HG02870 (cell line): ENCODE measurements around the gene CYP51A1.
"Not testable (repeated sequence)": the region's sequence is repeated elsewhere in the genome, so short reads cannot be mapped to it uniquely, and the experiment has no call there.

ENCODE experiments used
- ATAC-seq: cut with Tn5 transposase; IDR thresholded peaks from one replicate; pipeline ENCODE4 v1.9.1; 2021; ENCODE audit warnings: mild to moderate bottlenecking, moderate library complexity; ENCODE audit not compliant: unreplicated experiment

CYP51A1 gene

GRCh38 chr7:92131764-92132330 lies 2.4 kb downstream of the CYP51A1 start:
- no peak for ATAC-seq

GRCh38 chr7:92131093-92131492 lies 3.2 kb downstream of the CYP51A1 start:
- ATAC-seq: no peak

DNA sequence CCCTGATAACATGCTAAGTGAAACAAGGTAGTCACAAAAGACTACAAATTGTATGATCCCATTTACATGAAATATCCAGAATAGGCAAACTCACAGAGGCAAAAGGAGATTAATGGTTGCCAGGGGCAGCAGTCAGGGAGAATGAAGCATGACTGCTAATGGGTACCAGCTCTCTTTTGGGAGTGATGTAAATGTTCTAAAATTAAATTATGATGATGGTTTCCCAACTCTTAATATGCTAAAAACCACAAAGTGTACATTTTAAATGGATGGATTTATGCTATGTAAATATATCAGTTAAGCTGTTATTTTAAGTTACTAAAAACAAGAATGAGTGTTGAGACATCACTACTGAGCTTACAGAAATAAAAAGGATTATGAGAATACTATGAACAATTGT lies 12.6 kb downstream of the CYP51A1 start:
- no peak for ATAC-seq

- ATAC-seq: no peak
Measured at GRCh38 chr7:92119213-92119759, 15.0 kb downstream of the CYP51A1 start.

DNA sequence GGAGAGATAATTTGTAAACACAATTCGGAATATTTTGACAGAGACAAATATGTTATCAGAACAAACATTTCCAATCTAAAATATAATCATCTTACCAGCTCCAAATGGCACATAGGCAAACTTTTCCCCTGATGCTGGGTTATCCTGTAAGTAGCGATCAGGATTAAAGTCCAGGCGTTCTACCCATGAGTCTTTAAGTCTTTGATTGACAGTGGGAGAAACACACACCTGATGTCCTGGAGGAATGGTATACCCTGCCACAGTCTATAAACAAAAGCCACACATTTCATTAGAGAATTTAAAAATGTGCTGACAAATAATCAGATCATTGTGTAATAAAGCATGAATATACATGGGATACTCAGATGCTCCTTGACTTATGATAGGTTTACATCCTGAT lies 17.3 kb downstream of the CYP51A1 start:
- ATAC-seq: no peak

- ATAC-seq: no peak
Measured at GRCh38 chr7:92115821-92116220, 18.5 kb downstream of the CYP51A1 start.

- no peak for ATAC-seq
Measured at GRCh38 chr7:92110857-92111256, 23.4 kb downstream of the CYP51A1 start.

GRCh38 chr7:92108821-92109220 lies 25.5 kb downstream of the CYP51A1 start:
- ATAC-seq: no peak

GRCh38 chr7:92102862-92103261 lies 31.4 kb downstream of the CYP51A1 start:
- not testable (repeated sequence) for ATAC-seq

DNA sequence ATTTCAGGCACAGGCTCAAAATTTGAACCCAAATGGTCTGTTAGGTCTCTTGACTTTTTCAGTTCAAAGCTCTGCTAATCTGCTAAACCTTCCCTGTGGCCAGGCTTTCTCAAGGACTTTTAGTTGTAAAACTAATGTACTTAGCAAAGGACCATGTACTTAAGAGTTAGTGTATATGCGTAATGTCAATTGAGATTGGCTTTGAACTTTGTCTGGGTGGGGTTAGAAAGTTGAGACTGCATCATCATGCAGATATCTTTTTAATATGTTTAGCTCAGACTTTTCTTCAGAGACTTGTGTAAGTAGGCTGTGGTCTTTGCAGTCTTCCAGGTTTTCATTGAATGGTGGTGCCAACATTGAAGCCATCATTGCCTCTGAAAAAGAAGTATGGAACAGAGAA lies 33.7 kb downstream of the CYP51A1 start:
- ATAC-seq: no peak

GRCh38 chr7:92095380-92095779 lies 38.9 kb downstream of the CYP51A1 start:
- no peak for ATAC-seq

- no peak for ATAC-seq
Measured at GRCh38 chr7:92092210-92092609, 42.1 kb downstream of the CYP51A1 start.

- no peak for ATAC-seq
Measured at GRCh38 chr7:92088266-92088665, 46.0 kb downstream of the CYP51A1 start.

GRCh38 chr7:92083922-92084321 lies 50.4 kb downstream of the CYP51A1 start:
- ATAC-seq: not testable (repeated sequence)

DNA sequence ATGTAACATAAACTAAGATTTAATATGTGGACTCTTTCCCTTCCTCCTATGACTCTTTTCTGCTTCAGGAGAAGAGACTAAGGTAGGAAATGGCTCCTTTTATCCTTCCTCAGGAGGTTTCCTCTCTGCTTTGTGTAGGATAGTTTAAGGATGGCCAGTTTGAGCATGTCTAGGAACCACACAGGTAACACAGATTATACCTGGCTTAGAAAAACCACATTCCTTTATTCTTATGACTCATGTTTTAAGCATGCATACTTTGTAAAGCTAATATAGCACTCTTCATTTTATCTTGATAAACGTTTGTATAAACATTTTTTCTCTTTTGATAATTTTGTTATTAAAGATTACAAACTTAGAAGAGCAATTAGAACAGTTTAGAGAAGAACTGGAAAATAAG lies 57.8 kb downstream of the CYP51A1 start:
- ATAC-seq: no peak

DNA sequence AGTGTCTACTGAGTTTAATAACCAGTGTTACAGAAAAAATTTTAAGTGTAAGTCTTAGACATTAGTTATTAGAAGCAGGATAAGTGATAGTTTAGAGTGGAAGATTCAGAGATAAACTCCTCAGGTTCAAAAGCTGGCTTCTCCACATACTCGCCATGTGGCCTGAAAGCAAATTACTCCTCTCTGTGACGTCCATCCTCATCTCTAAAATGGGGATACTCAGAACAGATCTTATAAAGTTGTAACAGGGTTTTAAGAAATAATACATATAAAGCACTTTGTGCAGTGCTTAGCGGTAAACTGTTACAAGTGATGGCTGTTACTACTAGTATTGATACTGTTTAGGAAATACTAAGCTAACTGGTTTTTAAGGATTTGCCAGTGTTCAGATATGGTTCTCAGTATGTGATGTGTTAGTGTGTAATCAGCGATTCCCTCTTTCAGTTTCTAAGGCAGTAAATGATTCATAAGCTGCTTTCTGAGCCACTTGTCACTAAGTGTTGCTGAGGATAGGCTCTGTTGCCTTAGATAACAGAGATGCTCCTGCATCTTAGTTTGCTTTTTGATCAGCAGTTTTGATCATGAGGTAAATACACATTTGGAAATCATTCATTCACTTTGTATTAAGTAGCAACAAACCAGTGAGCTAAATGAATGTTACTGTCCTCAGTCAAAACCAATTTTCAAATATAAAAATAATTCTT lies 58.7 kb downstream of the CYP51A1 start:
- peak; percentile 97 for ATAC-seq

GRCh38 chr7:92072708-92073107 lies 61.6 kb downstream of the CYP51A1 start:
- no peak for ATAC-seq

- no peak for ATAC-seq
Measured at GRCh38 chr7:92072121-92072520, 62.2 kb downstream of the CYP51A1 start.

GRCh38 chr7:92071032-92071431 lies 63.2 kb downstream of the CYP51A1 start:
- ATAC-seq: no peak

DNA sequence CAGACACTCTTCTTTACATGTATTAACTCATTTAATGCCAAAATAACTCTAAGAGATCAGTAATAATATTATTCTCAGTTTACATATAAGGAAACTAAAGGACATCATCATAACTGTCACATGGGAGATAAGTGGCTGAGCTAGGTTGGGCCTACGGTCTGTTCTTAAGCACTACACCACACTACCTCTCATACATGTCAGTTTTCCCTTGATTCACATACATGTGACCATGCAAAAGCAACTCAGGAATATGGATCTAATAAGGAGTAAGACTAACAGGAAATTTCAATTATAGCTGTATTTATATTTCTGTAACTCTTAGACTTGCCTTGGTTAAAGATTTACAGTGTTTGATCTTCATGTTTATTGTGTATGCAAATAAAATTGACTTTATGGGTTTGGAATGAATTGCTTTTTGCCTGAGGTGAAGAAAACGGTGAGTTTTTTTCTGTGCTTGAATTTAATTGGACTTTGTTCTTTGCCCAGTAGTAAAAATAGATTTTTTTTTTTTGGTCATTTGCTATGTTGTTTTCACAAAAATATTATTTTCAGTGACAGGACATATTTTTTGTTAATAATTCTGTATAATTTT lies 69.7 kb downstream of the CYP51A1 start:
- ATAC-seq: no peak
